SK-N-SH (cell line): ENCODE results near the gene SREBF2. TPM values are rescaled to one million over a fixed set of nuclear protein-coding genes. Genes with fewer than 3 reads are reported as not detected.

Experiments
- CTCF ChIA-PET: fragments of 300-600, 350-600 bp; formaldehyde crosslinking; extraction: SDS; loops from one replicate; lab custom pipeline; 2021; lab: Yijun Ruan, JAX
- POLR2A ChIA-PET: fragments of 350-600 bp; sonication (Branson Sonifier 250); formaldehyde crosslinking; extraction: SDS; loops from one replicate; lab custom pipeline; 2020; ENCODE audit warnings: antibody characterized with exemption, inconsistent platforms; lab: Yijun Ruan, JAX
- DNase-seq: peaks from one replicate; pipeline ENCODE4 v3.0.0; 2012
- H2AFZ ChIP-seq: fragments of 200-600 bp; sonication (generic); 2 replicates; pipeline ENCODE4 v1.8.1; 2016; ENCODE audit warnings: antibody characterized with exemption, mild to moderate bottlenecking, low read depth
- H3F3A ChIP-seq: fragments of 200-600 bp; sonication (generic); replicated peaks from 2 replicates; pipeline ENCODE3; 2016; ENCODE audit warnings: antibody characterized with exemption, mild to moderate bottlenecking; ENCODE audit not compliant: insufficient read depth
- H3K27ac ChIP-seq, 2 experiments: fragments of 200-500 bp in 1 of 2; fragments of 200-600 bp in 1 of 2; sonication (Bioruptor generic) in 1 of 2; sonication (generic), shearing (Covaris generic) in 1 of 2; 2 replicates each; pipeline versions ENCODE4 v1.5.1 to v1.6.1; 2014 to 2016; ENCODE audit warnings: low read depth in 2 of 2, inconsistent platforms in 1 of 2, low read length in 1 of 2, mild to moderate bottlenecking in 1 of 2, mixed read lengths in 1 of 2
- H3K27me3 ChIP-seq: fragments of 200-600 bp; sonication (generic), shearing (Covaris generic); 2 replicates; pipeline ENCODE4 v1.6.1; 2016; ENCODE audit warnings: mixed run types; ENCODE audit not compliant: insufficient read depth
- H3K36me3 ChIP-seq, 2 experiments: fragments of 200-500 bp in 1 of 2; fragments of 200-600 bp in 1 of 2; sonication (Bioruptor generic) in 1 of 2; sonication (generic) in 1 of 2; replicated peaks in 1 of 2; 2 replicates each; pipeline versions ENCODE3 to v1.5.1; 2014 to 2016; ENCODE audit warnings: low read length in 1 of 2, mild to moderate bottlenecking in 1 of 2; ENCODE audit not compliant: insufficient read depth in 2 of 2, control insufficient read depth in 1 of 2
- H3K4me1 ChIP-seq, 2 experiments: fragments of 200-500 bp in 1 of 2; fragments of 200-600 bp in 1 of 2; sonication (Bioruptor generic) in 1 of 2; sonication (generic), shearing (Covaris generic) in 1 of 2; 2 replicates each; pipeline versions ENCODE4 v1.5.1 to v1.6.1; 2014 to 2016; ENCODE audit warnings: low read depth in 1 of 2, low read length in 1 of 2, mixed run types in 1 of 2; ENCODE audit not compliant: insufficient read depth in 2 of 2, control insufficient read depth in 1 of 2
- H3K4me2 ChIP-seq: fragments of 200-600 bp; sonication (generic), shearing (Covaris generic); 2 replicates; pipeline ENCODE4 v1.6.1; 2017; ENCODE audit warnings: mixed run types
- H3K4me3 ChIP-seq, 2 experiments: fragments of 200-500 bp in 1 of 2; fragments of 200-600 bp in 1 of 2; sonication (Bioruptor generic) in 1 of 2; sonication (generic), shearing (Covaris generic) in 1 of 2; 2 replicates each; pipeline versions ENCODE4 v1.5.1 to v1.8.1; 2014 to 2016; ENCODE audit warnings: low read depth in 2 of 2, inconsistent platforms in 1 of 2, low read length in 1 of 2, mild to moderate bottlenecking in 1 of 2, mixed read lengths in 1 of 2, moderate library complexity in 1 of 2
- H3K79me2 ChIP-seq: fragments of 200-600 bp; sonication (generic); 2 replicates; pipeline ENCODE4 v1.8.1; 2017; ENCODE audit warnings: mild to moderate bottlenecking; ENCODE audit not compliant: insufficient read depth
- H3K9ac ChIP-seq: fragments of 200-600 bp; sonication (generic); 2 replicates; pipeline ENCODE4 v1.6.1; 2017; ENCODE audit warnings: mixed run types
- H3K9me2 ChIP-seq: fragments of 200-600 bp; sonication (generic); 2 replicates; pipeline ENCODE4 v1.6.1; 2017; ENCODE audit warnings: mixed run types
- H3K9me3 ChIP-seq: fragments of 200-600 bp; sonication (generic); 2 replicates; pipeline ENCODE4 v1.6.1; 2017; ENCODE audit warnings: mixed run types, mild to moderate bottlenecking, moderate library complexity
- H4K20me1 ChIP-seq: fragments of 200-600 bp; sonication (generic); 2 replicates; pipeline ENCODE4 v1.6.1; 2017; ENCODE audit warnings: mild to moderate bottlenecking, mixed run types; ENCODE audit not compliant: insufficient read depth
- ELF1 ChIP-seq: IDR thresholded peaks from 2 replicates; pipeline ENCODE4 v1.4.0; 2012
- EP300 ChIP-seq, 2 experiments: IDR thresholded peaks; 2 replicates each; pipeline versions ENCODE4 v1.4.0 to v1.6.1; 2012; ENCODE audit warnings: borderline replicate concordance in 1 of 2, low read depth in 1 of 2, low read length in 1 of 2
- EZH2phosphoT487 ChIP-seq: fragments of 200-600 bp; sonication (generic); IDR thresholded peaks from 2 replicates; pipeline ENCODE4 v1.6.1; 2017; ENCODE audit warnings: low read depth, mixed run types, mild to moderate bottlenecking, antibody characterized with exemption, moderate library complexity, borderline replicate concordance
- FOSL2 ChIP-seq: IDR thresholded peaks from 2 replicates; pipeline ENCODE4 v1.4.0; 2012; ENCODE audit warnings: low read depth, mild to moderate bottlenecking, moderate library complexity, borderline replicate concordance
- FOXJ3 ChIP-seq: sonication (generic); formaldehyde crosslinking; IDR thresholded peaks from 2 replicates; pipeline ENCODE4 v1.5.1; 2020; ENCODE audit warnings: mild to moderate bottlenecking, missing genetic modification reagents
- GABPA ChIP-seq: IDR thresholded peaks from 2 replicates; pipeline ENCODE4 v1.4.0; 2012; ENCODE audit warnings: low read depth, mild to moderate bottlenecking
- JUND ChIP-seq: IDR thresholded peaks from 2 replicates; pipeline ENCODE4 v1.4.0; 2012
- MXI1 ChIP-seq: IDR thresholded peaks from 2 replicates; pipeline ENCODE4 v1.6.1; 2012; ENCODE audit warnings: mild to moderate bottlenecking, low read depth, low read length, improper control_type of control experiment
- POLR2AphosphoS5 ChIP-seq: IDR thresholded peaks from 2 replicates; pipeline ENCODE4 v1.6.1; 2012; ENCODE audit warnings: low read depth, low read length
- RAD21 ChIP-seq: IDR thresholded peaks from 2 replicates; pipeline ENCODE4 v1.6.1; 2012; ENCODE audit warnings: mild to moderate bottlenecking, low read length
- RXRA ChIP-seq: IDR thresholded peaks from 2 replicates; pipeline ENCODE4 v1.4.0; 2012; ENCODE audit warnings: low read depth, mild to moderate bottlenecking, borderline replicate concordance
- SIN3A ChIP-seq: IDR thresholded peaks from 2 replicates; pipeline ENCODE4 v1.6.1; 2012; ENCODE audit warnings: low read depth, mild to moderate bottlenecking, low read length, moderate library complexity, borderline replicate concordance
- SMC3 ChIP-seq: IDR thresholded peaks from 2 replicates; pipeline ENCODE4 v1.6.1; 2012; ENCODE audit warnings: low read depth, low read length, improper control_type of control experiment
- TCF12 ChIP-seq: IDR thresholded peaks from 2 replicates; pipeline ENCODE4 v1.4.0; 2012
- TEAD4 ChIP-seq: IDR thresholded peaks from 2 replicates; pipeline ENCODE4 v1.4.0; 2012; ENCODE audit warnings: mild to moderate bottlenecking, borderline replicate concordance; ENCODE audit not compliant: insufficient read depth
- YY1 ChIP-seq: IDR thresholded peaks from 2 replicates; pipeline ENCODE4 v1.4.0; 2012; ENCODE audit warnings: low read depth, mild to moderate bottlenecking
- WGBS: methylation state at CpG from one replicate; pipeline ENCODE4 v1.1.6; 2017; ENCODE audit warnings: low lambda C conversion rate; 5-methylcytosine and 5-hydroxymethylcytosine counted together
- polyA plus RNA-seq, 3 experiments: library from polyadenylated mRNA; depleted of rRNA; stranded (reverse); fragments of >200 nt; gene quantifications; 2 replicates each; pipeline ENCODE4 v1.2.3, GENCODE V29; 2012
- TF ChIP-seq, protein P1 (sequence below): IDR thresholded peaks from 2 replicates; pipeline ENCODE4; 2012
- TF ChIP-seq, protein P2 (sequence below): IDR thresholded peaks from 2 replicates; pipeline ENCODE4 v1.6.1; 2012; ENCODE audit warnings: mild to moderate bottlenecking, low read depth, low read length, moderate library complexity
- TF ChIP-seq, protein P3 (sequence below): fragments of 150-350 bp; IDR thresholded peaks from 2 replicates; pipeline ENCODE4 v1.6.1; 2016; ENCODE audit warnings: mild to moderate bottlenecking, low read depth, low read length
- TF ChIP-seq, protein P4 (sequence below): fragments of 200-600 bp; sonication (generic); IDR thresholded peaks from 2 replicates; pipeline ENCODE4 v1.6.1; 2017; ENCODE audit warnings: antibody characterized with exemption, mild to moderate bottlenecking, moderate library complexity

Gene SREBF2
- polyA plus RNA-seq, 1 of the 3 experiments (the other 2 are of a cell fraction) = 7.5 TPM

DNA sequence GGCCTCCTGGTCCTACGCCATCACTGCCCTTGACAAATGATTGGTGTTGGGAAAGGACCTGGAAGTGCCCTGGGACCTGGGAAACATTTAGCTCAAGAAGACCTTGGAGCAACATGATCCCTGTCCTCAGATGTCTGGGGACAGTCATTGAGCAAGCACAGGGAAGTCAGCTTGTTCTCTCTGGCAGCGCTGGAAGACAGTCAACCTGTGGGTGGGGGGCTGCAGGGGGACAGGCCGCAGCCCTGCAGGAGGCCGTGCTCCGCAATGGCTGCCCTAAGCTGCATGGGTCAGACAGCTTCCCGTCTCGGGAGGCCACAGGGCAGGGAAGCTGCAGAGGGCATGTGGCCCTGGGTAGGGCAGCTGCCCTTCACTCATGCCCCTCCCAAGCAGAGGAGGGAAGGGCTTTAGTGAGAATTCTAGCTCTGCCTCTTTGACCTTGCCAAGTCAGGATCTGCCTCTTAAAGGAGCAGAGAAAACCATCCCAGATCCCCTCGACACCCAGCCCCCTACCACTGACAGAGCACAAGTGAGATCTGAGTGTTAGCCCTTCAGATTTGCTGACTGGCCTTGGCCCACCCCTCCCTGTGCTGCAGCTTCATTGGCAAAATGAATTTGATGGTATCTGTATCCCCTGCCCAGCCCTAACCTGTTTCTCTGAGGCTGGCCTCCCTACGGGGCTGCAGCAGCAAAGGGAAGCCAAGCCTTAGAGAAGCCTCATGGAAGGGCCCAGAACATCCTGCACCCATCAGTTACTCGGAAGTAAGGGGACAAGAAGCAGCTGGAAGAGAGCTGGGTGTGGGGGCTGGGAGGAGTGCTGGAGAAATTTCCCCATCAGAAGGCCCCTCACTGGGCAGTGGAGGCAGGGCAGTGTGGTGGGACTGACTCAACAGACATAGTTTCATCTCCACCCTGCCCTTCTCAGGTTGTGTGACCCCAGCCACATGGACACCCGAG is 6.2 kb upstream of the SREBF2 start:
- no peaks in the 10 kb centered on the region for H3K9me2 ChIP-seq
- no peaks in the 10 kb centered on the region; a peak in 1 of 4 replicates for H3K4me1 ChIP-seq
- H3K9ac ChIP-seq = no peak overlapping the region
- ChIA-PET CTCF (interaction anchor here (2.2 to 3.3 kb wide), 3 partner anchors 114 to 130 kb away, joined by 5 to 18 read pairs (median 8); partner anchors contain the start of gene SMIM45), POLR2A (no interaction called here)
- H3K4me3 ChIP-seq = no peak overlapping the region
- no peak overlapping the region for H3K27ac ChIP-seq
- H4K20me1 ChIP-seq = no peaks in the 10 kb centered on the region
- H3K9me3 ChIP-seq = no peaks in the 10 kb centered on the region
- no peaks in the 10 kb centered on the region for H3K27me3 ChIP-seq
- no peak overlapping the region for H2AFZ ChIP-seq
- WGBS = 100% methylated on average over 2 of the region's 11 CpGs
- H3K79me2 ChIP-seq = no peaks in the 10 kb centered on the region
- H3F3A ChIP-seq = no peaks in the 10 kb centered on the region
- H3K4me2 ChIP-seq = no peak overlapping the region
- H3K36me3 ChIP-seq = no peaks in the 10 kb centered on the region
- TF ChIP-seq MXI1 (no peak), FOXJ3 (CRISPR knock-in tag) (no peak), JUND (no peak), GABPA (no peak)
- TF ChIP-seq, protein P1, sequence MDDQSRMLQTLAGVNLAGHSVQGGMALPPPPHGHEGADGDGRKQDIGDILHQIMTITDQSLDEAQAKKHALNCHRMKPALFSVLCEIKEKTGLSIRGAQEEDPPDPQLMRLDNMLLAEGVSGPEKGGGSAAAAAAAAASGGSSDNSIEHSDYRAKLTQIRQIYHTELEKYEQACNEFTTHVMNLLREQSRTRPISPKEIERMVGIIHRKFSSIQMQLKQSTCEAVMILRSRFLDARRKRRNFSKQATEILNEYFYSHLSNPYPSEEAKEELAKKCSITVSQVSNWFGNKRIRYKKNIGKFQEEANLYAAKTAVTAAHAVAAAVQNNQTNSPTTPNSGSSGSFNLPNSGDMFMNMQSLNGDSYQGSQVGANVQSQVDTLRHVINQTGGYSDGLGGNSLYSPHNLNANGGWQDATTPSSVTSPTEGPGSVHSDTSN = no peak
- DNase-seq = no peak

DNA sequence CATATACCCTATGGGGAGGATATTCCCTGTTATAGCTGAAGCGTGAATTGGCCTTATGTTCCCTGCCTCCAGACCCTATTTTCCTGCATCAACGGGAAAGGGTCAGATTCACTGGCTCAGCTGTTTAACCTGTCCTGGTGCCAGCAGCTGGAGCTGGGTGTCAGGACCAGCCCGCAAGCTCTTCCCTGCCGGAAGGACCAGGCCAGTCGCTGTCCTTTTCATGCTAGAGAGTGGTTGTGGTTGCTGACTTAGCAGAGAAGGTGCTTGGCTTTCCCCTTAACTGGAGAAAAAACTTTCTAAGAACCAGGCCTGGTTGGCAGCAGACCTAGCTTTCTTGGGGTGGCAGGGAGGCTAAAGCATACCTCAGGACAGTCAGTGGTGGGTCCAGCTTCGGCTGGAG is 5.2 kb upstream of the SREBF2 start:
- H3K27me3 ChIP-seq = no peaks in the 10 kb centered on the region
- 100% methylated on average over 3 of the region's 6 CpGs for WGBS
- POLR2A ChIA-PET = no interaction called here
- H3K4me1 ChIP-seq = no peaks in the 10 kb centered on the region; a peak in 1 of 4 replicates
- no peaks in the 10 kb centered on the region for H4K20me1 ChIP-seq
- DNase-seq = no peak
- CTCF ChIA-PET = interaction anchor here (2.2 to 2.4 kb wide), 2 partner anchors 124 to 130 kb away, joined by 5 to 8 read pairs; partner anchors contain the start of gene SMIM45
- H3K36me3 ChIP-seq = no peaks in the 10 kb centered on the region
- no peak overlapping the region for H3K4me2 ChIP-seq
- H3K9me2 ChIP-seq = no peaks in the 10 kb centered on the region
- H3K4me3 ChIP-seq = no peak overlapping the region
- no peak overlapping the region for H2AFZ ChIP-seq
- H3K9ac ChIP-seq = no peak overlapping the region
- no peaks in the 10 kb centered on the region for H3K79me2 ChIP-seq
- no peak overlapping the region for H3K27ac ChIP-seq
- H3F3A ChIP-seq = no peaks in the 10 kb centered on the region
- no peaks in the 10 kb centered on the region for H3K9me3 ChIP-seq
- no peak for TF ChIP-seq SMC3
- TF ChIP-seq, protein P2, sequence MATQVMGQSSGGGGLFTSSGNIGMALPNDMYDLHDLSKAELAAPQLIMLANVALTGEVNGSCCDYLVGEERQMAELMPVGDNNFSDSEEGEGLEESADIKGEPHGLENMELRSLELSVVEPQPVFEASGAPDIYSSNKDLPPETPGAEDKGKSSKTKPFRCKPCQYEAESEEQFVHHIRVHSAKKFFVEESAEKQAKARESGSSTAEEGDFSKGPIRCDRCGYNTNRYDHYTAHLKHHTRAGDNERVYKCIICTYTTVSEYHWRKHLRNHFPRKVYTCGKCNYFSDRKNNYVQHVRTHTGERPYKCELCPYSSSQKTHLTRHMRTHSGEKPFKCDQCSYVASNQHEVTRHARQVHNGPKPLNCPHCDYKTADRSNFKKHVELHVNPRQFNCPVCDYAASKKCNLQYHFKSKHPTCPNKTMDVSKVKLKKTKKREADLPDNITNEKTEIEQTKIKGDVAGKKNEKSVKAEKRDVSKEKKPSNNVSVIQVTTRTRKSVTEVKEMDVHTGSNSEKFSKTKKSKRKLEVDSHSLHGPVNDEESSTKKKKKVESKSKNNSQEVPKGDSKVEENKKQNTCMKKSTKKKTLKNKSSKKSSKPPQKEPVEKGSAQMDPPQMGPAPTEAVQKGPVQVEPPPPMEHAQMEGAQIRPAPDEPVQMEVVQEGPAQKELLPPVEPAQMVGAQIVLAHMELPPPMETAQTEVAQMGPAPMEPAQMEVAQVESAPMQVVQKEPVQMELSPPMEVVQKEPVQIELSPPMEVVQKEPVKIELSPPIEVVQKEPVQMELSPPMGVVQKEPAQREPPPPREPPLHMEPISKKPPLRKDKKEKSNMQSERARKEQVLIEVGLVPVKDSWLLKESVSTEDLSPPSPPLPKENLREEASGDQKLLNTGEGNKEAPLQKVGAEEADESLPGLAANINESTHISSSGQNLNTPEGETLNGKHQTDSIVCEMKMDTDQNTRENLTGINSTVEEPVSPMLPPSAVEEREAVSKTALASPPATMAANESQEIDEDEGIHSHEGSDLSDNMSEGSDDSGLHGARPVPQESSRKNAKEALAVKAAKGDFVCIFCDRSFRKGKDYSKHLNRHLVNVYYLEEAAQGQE = no peak
- TF ChIP-seq, protein P3, sequence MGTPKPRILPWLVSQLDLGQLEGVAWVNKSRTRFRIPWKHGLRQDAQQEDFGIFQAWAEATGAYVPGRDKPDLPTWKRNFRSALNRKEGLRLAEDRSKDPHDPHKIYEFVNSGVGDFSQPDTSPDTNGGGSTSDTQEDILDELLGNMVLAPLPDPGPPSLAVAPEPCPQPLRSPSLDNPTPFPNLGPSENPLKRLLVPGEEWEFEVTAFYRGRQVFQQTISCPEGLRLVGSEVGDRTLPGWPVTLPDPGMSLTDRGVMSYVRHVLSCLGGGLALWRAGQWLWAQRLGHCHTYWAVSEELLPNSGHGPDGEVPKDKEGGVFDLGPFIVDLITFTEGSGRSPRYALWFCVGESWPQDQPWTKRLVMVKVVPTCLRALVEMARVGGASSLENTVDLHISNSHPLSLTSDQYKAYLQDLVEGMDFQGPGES = no peak
- no peak for TF ChIP-seq EP300 (IDR thresholded peaks at IDR 0.05; ENCODE audit: borderline replicate concordance in 1 of 2, low read depth in 1 of 2, low read length in 1 of 2)
- TF ChIP-seq RAD21 = no peak
- no peak for TF ChIP-seq FOSL2
- TF ChIP-seq MXI1 = no peak
- no peak for TF ChIP-seq RXRA
- no peak for TF ChIP-seq SIN3A
- TF ChIP-seq POLR2AphosphoS5 = no peak
- TF ChIP-seq, protein P4, sequence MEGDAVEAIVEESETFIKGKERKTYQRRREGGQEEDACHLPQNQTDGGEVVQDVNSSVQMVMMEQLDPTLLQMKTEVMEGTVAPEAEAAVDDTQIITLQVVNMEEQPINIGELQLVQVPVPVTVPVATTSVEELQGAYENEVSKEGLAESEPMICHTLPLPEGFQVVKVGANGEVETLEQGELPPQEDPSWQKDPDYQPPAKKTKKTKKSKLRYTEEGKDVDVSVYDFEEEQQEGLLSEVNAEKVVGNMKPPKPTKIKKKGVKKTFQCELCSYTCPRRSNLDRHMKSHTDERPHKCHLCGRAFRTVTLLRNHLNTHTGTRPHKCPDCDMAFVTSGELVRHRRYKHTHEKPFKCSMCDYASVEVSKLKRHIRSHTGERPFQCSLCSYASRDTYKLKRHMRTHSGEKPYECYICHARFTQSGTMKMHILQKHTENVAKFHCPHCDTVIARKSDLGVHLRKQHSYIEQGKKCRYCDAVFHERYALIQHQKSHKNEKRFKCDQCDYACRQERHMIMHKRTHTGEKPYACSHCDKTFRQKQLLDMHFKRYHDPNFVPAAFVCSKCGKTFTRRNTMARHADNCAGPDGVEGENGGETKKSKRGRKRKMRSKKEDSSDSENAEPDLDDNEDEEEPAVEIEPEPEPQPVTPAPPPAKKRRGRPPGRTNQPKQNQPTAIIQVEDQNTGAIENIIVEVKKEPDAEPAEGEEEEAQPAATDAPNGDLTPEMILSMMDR = no peak
- no peak for TF ChIP-seq YY1
- no peak for TF ChIP-seq ELF1
- TF ChIP-seq EZH2phosphoT487 = no peak
- TF ChIP-seq TCF12 = no peak
- no peak for TF ChIP-seq TEAD4
